Loucy (cell line): ENCODE measurements around the gene ST3GAL6.

Source experiments
- H2AFZ ChIP-seq: fragments of 200-600 bp; sonication (generic); 2 replicates; pipeline ENCODE4 v1.6.0; 2016; ENCODE audit warnings: antibody characterized with exemption, mild to moderate bottlenecking, low read length, moderate library complexity
- H3F3A ChIP-seq: fragments of 200-600 bp; 2 replicates; pipeline ENCODE4 v1.6.0; 2016; ENCODE audit warnings: antibody characterized with exemption, low read depth, mild to moderate bottlenecking
- H3K27me3 ChIP-seq: fragments of 200-600 bp; sonication (generic); 2 replicates; pipeline ENCODE4 v1.6.1; 2014; ENCODE audit warnings: low read length, mild to moderate bottlenecking; ENCODE audit not compliant: insufficient read depth, poor library complexity, severe bottlenecking
- H3K36me3 ChIP-seq: fragments of 200-600 bp; sonication (generic); 2 replicates; pipeline ENCODE4 v1.6.1; 2016; ENCODE audit warnings: low read length; ENCODE audit not compliant: insufficient read depth
- H3K4me1 ChIP-seq: fragments of 200-600 bp; sonication (generic); 2 replicates; pipeline ENCODE4 v1.5.1; 2014; ENCODE audit warnings: low read length, mild to moderate bottlenecking; ENCODE audit not compliant: insufficient read depth, poor library complexity, severe bottlenecking
- H3K4me2 ChIP-seq: fragments of 200-600 bp; sonication (generic); 2 replicates; pipeline ENCODE4 v1.6.0; 2014; ENCODE audit warnings: antibody characterized with exemption, low read length, low read depth, mild to moderate bottlenecking; ENCODE audit not compliant: poor library complexity, severe bottlenecking
- H3K4me3 ChIP-seq: fragments of 200-600 bp; sonication (generic); 2 replicates; pipeline ENCODE4 v1.5.1; 2014; ENCODE audit warnings: low read length, mild to moderate bottlenecking, mixed read lengths; ENCODE audit not compliant: poor library complexity, severe bottlenecking
- H3K79me2 ChIP-seq: fragments of 200-600 bp; sonication (generic); 2 replicates; pipeline ENCODE4 v1.6.1; 2014; ENCODE audit warnings: low read length; ENCODE audit not compliant: insufficient read depth
- H3K9ac ChIP-seq: fragments of 200-600 bp; sonication (generic); 2 replicates; pipeline ENCODE4 v1.6.0; 2014; ENCODE audit warnings: mild to moderate bottlenecking, low read depth, low read length, moderate library complexity; ENCODE audit not compliant: poor library complexity, severe bottlenecking
- H3K9me2 ChIP-seq: fragments of 200-600 bp; sonication (generic); replicated peaks from 2 replicates; pipeline ENCODE4 v1.6.1; 2016; ENCODE audit warnings: low read depth, low read length, mixed read lengths
- H3K9me3 ChIP-seq: fragments of 200-600 bp; sonication (generic); 2 replicates; pipeline ENCODE4 v1.6.1; 2014; ENCODE audit warnings: mild to moderate bottlenecking, antibody characterized with exemption, low read length, low read depth; ENCODE audit not compliant: insufficient read depth
- H4K20me1 ChIP-seq: fragments of 200-600 bp; sonication (generic); 2 replicates; pipeline ENCODE4 v1.6.0; 2014; ENCODE audit warnings: antibody characterized with exemption, low read length, mild to moderate bottlenecking; ENCODE audit not compliant: insufficient read depth, poor library complexity, severe bottlenecking
- CTCF ChIP-seq: fragments of 200-600 bp; sonication (generic); conservative IDR thresholded peaks from 2 replicates; pipeline ENCODE4 v1.5.1; 2014; ENCODE audit warnings: mild to moderate bottlenecking, antibody characterized with exemption, low read length
- EZH2phosphoT487 ChIP-seq: fragments of 200-600 bp; IDR thresholded peaks from 2 replicates; pipeline ENCODE4 v1.6.1; 2018; ENCODE audit warnings: antibody characterized with exemption, mild to moderate bottlenecking, moderate library complexity, borderline replicate concordance

The ST3GAL6 gene

GRCh38 chr3:98786364-98787006 lies 23.3 kb downstream of the ST3GAL6 start:
- H4K20me1 ChIP-seq: no peaks in the 10 kb centered on the region
- no peak for TF ChIP-seq CTCF
- TF ChIP-seq EZH2phosphoT487: no peak
- peaks cover 26% of the 10 kb centered on the region for H3K4me1 ChIP-seq
- H3K79me2 ChIP-seq: no peaks in the 10 kb centered on the region
- H3K9ac ChIP-seq: no peak overlapping the region
- no peak overlapping the region for H2AFZ ChIP-seq
- no peaks in the 10 kb centered on the region for H3K27me3 ChIP-seq
- H3F3A ChIP-seq: no peaks in the 10 kb centered on the region
- H3K36me3 ChIP-seq: no peaks in the 10 kb centered on the region
- no peak overlapping the region for H3K4me3 ChIP-seq
- no peak overlapping the region for H3K4me2 ChIP-seq
- no peaks in the 10 kb centered on the region for H3K9me2 ChIP-seq
- H3K9me3 ChIP-seq: no peaks in the 10 kb centered on the region

GRCh38 chr3:98787181-98787580 lies 24.0 kb downstream of the ST3GAL6 start:
- Histone ChIP-seq H3K9me2 (no peaks in the 10 kb centered on the region), H3K9me3 (no peaks in the 10 kb centered on the region), H3K4me2 (no peak overlapping the region), H3F3A (no peaks in the 10 kb centered on the region), H3K79me2 (no peaks in the 10 kb centered on the region), H3K27me3 (no peaks in the 10 kb centered on the region), H2AFZ (no peak overlapping the region), H3K36me3 (no peaks in the 10 kb centered on the region), H3K4me3 (no peak overlapping the region), H3K9ac (no peak overlapping the region), H3K4me1 (peaks cover 26% of the 10 kb centered on the region), H4K20me1 (no peaks in the 10 kb centered on the region)
- TF ChIP-seq CTCF (no peak), EZH2phosphoT487 (no peak)

GRCh38 chr3:98788651-98789050 lies 25.5 kb downstream of the ST3GAL6 start:
- H3K79me2 ChIP-seq: no peaks in the 10 kb centered on the region
- H3K27me3 ChIP-seq: no peaks in the 10 kb centered on the region
- H3K4me1 ChIP-seq: peaks cover 26% of the 10 kb centered on the region
- no peaks in the 10 kb centered on the region for H3K36me3 ChIP-seq
- no peak overlapping the region for H2AFZ ChIP-seq
- no peaks in the 10 kb centered on the region for H4K20me1 ChIP-seq
- no peak for TF ChIP-seq EZH2phosphoT487
- no peak for TF ChIP-seq CTCF
- H3K9me2 ChIP-seq: no peaks in the 10 kb centered on the region
- no peak overlapping the region for H3K4me3 ChIP-seq
- H3K9ac ChIP-seq: no peak overlapping the region
- no peaks in the 10 kb centered on the region for H3K9me3 ChIP-seq
- H3F3A ChIP-seq: no peaks in the 10 kb centered on the region
- H3K4me2 ChIP-seq: peak overlapping the region; percentile 19
